ENCODE measurements around the gene LRP1.

Gene LRP1

DNA sequence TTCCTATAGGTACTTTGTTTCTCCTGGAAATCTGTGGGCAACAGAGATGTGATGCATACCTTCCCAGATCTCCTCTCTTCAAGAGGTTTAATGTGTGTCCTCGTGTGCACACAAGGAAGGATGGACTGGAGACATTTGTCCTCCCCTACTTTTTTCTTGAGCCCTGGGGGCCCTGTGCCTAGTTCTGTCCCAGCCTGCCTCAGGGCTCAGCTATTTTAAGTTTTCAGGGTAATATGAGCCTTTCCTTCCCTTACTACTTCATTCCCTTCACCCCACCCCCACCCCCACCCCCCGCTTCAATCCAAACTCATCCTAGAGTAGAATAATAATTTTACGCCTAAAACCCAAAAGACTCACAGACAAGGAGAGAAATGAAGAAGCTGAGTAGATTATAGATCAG lies 122.3 kb downstream of the LRP1 start:
- Histone ChIP-seq H3K9me3 (no peaks in the 10 kb centered on the region), H3K4me1 (no peaks in the 10 kb centered on the region), H3K36me3 (replicated peaks) (peaks cover 5% of the 10 kb centered on the region; the same call in 1 of the 2 replicates), H3K27me3 (ENCODE audit: low read depth) (no peaks in the 10 kb centered on the region), H3K4me3 (no peak overlapping the region)
- DNase-seq (ENCODE audit: low spot score in 2 of 2), result no peak
- in situ Hi-C loops (cut with MboI; ENCODE audit: low sequenced_read_pairs), result no loop called here

DNA sequence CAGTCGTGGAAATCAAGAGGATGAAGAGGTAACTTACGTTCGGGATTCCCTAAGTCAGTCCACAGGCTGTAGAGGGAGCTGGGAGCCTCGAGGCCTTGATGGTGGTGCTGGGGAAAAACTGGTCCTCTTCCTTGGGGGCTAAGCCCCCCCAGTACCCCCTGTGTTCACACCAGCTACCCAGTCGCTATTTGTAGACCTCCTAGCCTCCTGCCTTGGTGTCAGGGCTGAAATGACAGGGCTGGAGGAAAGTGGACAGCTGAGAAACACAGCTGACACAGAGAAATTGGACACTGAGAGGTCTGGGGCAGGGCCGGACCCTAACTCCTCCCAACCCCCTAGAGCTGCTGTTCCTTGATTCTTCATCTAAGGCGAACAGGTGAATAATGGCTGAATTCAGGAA lies 122.7 kb downstream of the LRP1 start, which contains the start of gene STAC3:
TSS of gene STAC3 (minus strand) at position 232 of the 400 bp plus-strand sequence. CDS start 1,551 bp downstream, outside the sequence.
- no peak for DNase-seq (ENCODE audit: low spot score in 2 of 2)
- H3K36me3 ChIP-seq (replicated peaks), result peaks cover 9% of the 10 kb centered on the region; the same call in 1 of the 2 replicates
- H3K27me3 ChIP-seq (ENCODE audit: low read depth), result no peaks in the 10 kb centered on the region
- no peak within 1 kb of the TSS for H3K4me3 ChIP-seq
- H3K9me3 ChIP-seq, result no peaks in the 10 kb centered on the region
- in situ Hi-C loops (cut with MboI; ENCODE audit: low sequenced_read_pairs), result no loop called here
- no peaks in the 10 kb centered on the region for H3K4me1 ChIP-seq

DNA sequence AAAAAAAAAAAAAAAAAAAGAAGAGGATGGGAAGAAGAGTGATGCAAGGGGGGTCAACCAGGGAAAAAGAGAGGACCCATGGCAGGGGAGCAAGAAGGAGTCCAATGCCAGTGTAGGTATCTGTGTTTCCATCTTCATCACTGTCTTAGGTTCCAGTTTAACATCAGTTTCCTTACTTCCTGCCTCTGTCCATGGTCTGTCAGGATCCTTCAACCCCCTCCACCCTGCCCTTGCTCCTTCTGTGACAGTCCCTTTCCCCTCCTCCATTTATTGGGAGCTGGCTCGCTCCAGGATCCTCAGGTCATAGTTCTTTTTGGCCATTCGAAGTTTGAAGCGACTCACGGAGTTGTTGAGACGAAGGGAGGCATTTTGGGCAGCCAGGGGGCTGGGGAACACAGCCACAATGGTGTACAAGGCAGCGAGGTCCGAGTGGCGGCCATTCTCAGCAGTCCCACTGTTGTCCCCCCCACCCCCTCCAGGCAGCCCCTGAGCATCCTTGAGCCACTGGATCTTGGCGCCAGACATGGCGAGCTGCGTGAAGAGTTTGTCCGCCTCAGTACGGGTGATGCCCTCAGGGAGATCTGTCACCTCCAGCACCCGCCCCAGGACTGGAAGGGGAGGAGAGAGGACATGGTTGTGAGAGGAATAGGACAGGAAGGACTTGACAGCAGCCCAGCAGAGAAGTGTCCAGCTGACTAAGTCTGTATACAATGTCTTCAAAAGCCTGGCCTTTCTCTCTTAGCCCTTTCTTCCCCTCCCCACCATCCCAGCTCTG lies 126.4 kb downstream of the LRP1 start:
- in situ Hi-C loops (cut with MboI; ENCODE audit: low sequenced_read_pairs), result no loop called here
- peaks cover 29% of the 10 kb centered on the region for H3K36me3 ChIP-seq (replicated peaks)
- no peak for DNase-seq (ENCODE audit: low spot score in 2 of 2)
- H3K4me3 ChIP-seq, result no peak overlapping the region
- H3K4me1 ChIP-seq, result no peaks in the 10 kb centered on the region
- H3K9me3 ChIP-seq, result no peaks in the 10 kb centered on the region
- H3K27me3 ChIP-seq (ENCODE audit: low read depth), result no peaks in the 10 kb centered on the region

DNA sequence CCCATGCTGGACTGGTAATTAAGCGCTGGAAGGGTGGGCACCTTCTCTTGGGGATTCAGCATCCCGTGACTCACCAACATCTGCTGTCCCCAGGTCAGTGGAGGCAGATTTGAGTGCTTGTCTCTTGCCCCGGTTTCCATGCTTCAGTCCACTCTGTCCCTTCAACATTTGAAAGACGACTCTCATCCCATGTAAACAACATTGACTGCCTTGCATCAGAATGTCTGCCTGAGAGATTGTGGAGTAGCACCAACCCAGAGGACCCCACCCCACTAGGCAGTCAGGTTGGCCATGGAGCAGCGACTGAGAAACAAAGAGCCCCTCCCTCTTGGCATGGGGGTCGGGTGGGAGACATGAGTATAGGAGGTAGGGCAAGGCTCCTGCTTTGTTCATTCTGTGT lies 127.6 kb downstream of the LRP1 start:
- in situ Hi-C loops (cut with MboI; ENCODE audit: low sequenced_read_pairs), result no loop called here
- no peaks in the 10 kb centered on the region for H3K4me1 ChIP-seq
- no peaks in the 10 kb centered on the region for H3K9me3 ChIP-seq
- no peak overlapping the region for H3K4me3 ChIP-seq
- peaks cover 29% of the 10 kb centered on the region for H3K36me3 ChIP-seq (replicated peaks)
- no peak for DNase-seq (ENCODE audit: low spot score in 2 of 2)
- no peaks in the 10 kb centered on the region for H3K27me3 ChIP-seq (ENCODE audit: low read depth)

DNA sequence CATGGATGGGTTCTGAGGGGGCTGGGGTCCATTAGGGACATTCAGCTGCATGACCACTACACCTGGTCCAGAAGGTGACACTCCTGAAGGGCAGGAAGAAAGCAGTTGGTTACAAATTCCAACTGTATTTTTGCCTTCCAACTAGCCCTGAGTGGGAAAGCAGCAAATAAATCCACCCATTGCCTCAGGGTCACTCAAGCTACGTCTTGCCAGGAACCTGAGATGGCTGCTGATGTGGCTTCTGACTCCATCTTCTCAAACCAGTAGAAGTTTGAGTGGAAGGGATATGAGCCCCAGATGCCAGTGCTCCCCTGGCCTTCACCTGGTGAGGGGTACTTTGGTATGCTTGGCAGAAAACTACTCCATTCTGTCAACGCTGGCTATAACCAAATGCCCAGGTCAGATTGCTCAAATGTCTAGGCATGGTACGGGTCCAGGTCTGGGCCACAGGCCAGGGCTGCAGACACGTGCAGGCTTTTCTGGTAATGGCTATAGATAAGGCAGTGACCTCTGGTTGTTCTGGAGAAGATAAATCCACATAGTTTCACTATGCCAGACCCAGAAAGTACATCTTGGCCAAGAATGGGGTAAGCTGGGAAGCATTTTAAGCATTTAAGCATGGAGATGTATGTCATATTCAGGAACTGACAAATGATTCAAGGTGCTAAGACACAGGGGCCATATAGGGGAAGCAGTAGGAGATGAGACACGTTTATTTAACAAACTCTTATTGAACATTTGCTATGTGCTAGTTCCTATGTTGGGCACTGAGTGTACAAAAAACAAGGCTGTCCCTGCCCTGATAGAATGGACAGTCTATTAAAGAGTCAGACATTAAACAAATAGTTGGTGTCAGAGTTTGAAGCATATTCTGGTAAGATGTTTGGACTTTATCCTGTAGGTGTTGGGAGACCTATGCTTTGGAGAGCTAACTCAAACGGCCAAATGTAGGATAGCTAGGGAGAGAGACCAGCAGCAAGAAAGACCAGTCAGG lies 131.0 kb downstream of the LRP1 start:
- in situ Hi-C loops (cut with MboI; ENCODE audit: low sequenced_read_pairs), result no loop called here
- Histone ChIP-seq H3K4me1 (no peaks in the 10 kb centered on the region), H3K9me3 (no peaks in the 10 kb centered on the region), H3K4me3 (no peak overlapping the region), H3K36me3 (replicated peaks) (peaks cover 35% of the 10 kb centered on the region), H3K27me3 (ENCODE audit: low read depth) (no peaks in the 10 kb centered on the region)
- no peak for DNase-seq (ENCODE audit: low spot score in 2 of 2)

DNA sequence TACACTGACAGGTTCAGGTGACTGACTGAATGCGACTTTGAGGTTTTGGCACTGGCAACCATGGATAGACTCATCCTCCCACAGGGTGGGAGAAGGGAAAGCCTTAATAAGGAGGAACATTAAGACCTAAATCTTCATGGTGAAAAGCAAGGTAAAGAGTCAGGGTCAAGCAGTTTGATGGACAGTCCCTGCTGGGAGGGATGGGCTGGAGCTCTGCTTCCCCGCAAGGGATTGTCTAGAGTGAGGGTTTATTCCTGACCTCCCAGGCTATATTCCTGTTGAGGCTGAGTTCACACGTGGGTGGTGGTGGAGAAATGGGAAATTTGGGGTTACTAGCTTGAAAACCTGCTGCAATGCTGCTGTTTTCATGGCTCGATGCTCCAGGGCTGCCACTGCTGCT lies 132.1 kb downstream of the LRP1 start:
- Histone ChIP-seq H3K36me3 (replicated peaks) (peaks cover 32% of the 10 kb centered on the region), H3K9me3 (no peaks in the 10 kb centered on the region), H3K4me3 (no peak overlapping the region), H3K27me3 (ENCODE audit: low read depth) (no peaks in the 10 kb centered on the region), H3K4me1 (no peaks in the 10 kb centered on the region)
- no peak for DNase-seq (ENCODE audit: low spot score in 2 of 2)
- in situ Hi-C loops (cut with MboI; ENCODE audit: low sequenced_read_pairs), result loop anchor here (5.0 kb wide), 1 partner anchor 197 kb away; the partner anchor contains the start of genes GLI1 and INHBE

DNA sequence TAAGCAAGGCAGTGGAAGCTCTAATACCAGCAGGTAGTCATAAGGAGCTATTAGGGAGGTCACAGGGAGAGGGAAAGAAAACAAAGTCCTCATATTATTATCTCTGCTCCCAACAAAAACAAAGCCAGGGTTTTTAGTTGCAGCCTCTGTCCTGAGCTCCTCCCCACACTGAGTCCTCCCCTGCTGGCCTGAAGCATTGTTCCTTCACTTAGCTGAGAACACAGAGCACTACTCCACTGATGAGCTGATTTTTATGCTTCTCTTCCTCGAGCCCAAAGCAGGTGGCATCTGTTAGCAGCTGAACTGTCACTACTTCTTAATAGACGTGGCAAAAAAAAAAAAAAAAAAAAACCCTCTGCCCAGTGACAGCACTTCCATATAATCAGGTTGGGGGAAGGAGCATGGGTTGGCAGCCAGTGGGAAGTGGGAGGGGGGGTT lies 133.2 kb downstream of the LRP1 start:
- Histone ChIP-seq H3K9me3 (no peaks in the 10 kb centered on the region), H3K36me3 (replicated peaks) (peaks cover 23% of the 10 kb centered on the region), H3K4me3 (no peak overlapping the region), H3K4me1 (no peaks in the 10 kb centered on the region), H3K27me3 (ENCODE audit: low read depth) (no peaks in the 10 kb centered on the region)
- in situ Hi-C loops (cut with MboI; ENCODE audit: low sequenced_read_pairs), result loop anchor here (5.0 kb wide), 1 partner anchor 196 kb away; the partner anchor contains the start of genes GLI1 and INHBE
- DNase-seq (ENCODE audit: low spot score in 2 of 2), result no peak

DNA sequence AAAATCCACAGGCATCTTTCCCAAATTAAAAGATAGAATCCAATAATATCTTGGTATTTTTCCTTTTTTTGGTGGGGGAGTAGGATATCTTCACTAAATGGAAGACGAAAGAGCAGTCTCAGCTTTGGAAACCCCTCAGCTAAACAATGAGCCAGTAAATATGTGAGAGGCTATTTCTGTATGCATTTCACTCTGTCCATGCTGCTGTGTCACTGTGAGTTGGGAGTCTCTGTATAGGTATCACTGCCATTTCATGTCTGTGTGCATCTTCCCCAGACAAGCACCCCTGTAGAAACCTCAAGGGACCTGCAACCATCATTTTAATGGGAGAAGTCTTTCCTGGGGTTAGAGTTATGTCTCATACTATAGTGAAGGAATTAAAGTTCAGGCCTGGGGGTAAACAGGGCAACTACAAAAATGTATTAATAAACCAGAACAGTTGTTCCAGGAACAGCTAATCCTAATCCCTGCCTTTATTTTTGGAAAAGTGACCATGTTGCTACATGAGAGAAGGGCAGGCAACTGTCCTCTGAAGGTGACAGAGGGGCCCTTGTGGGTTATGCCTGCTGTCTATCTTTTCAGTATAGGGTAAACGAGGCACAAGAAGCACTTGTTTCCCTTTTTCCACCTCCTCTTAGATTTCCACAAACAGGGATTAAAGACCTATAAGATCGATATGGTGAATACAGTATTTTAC lies 134.0 kb downstream of the LRP1 start:
- H3K9me3 ChIP-seq, result no peaks in the 10 kb centered on the region
- in situ Hi-C loops (cut with MboI; ENCODE audit: low sequenced_read_pairs), result loop anchor here (5.0 kb wide), 1 partner anchor 195 kb away; the partner anchor contains the start of genes GLI1 and INHBE
- no peak overlapping the region for H3K4me3 ChIP-seq
- no peak for DNase-seq (ENCODE audit: low spot score in 2 of 2)
- peaks cover 22% of the 10 kb centered on the region for H3K36me3 ChIP-seq (replicated peaks)
- H3K27me3 ChIP-seq (ENCODE audit: low read depth), result no peaks in the 10 kb centered on the region
- H3K4me1 ChIP-seq, result no peaks in the 10 kb centered on the region

Data from HAP-1 (cell line).